Heart left ventricle (tissue), 16 donors: ENCODE results near the gene GPHA2. TPM values are rescaled to one million over a fixed set of nuclear protein-coding genes. Genes with fewer than 3 reads are reported as not detected.

Experiments
- ATAC-seq, 4 donors: fragments of 200-7000 bp; cut with Tn5 transposase; one replicate each; pipeline ENCODE4 v1.9.1; 2020 to 2022; ENCODE audit warnings: moderate library complexity in 4 of 4, mild to moderate bottlenecking in 3 of 4, moderate number of reproducible peaks in 1 of 4
- DNase-seq, 5 donors: peaks; one replicate each; pipeline ENCODE4 v3.0.0-alpha.2; 2020
- H3K27ac ChIP-seq, 12 donors: fragments of 200-600 bp; sonication (generic) in 4 of 12; one replicate each; pipeline versions ENCODE4 v1.5.0 to v1.8.0; 2016 to 2022; ENCODE audit warnings: mild to moderate bottlenecking in 2 of 12
- H3K27me3 ChIP-seq, 9 donors: fragments of 200-600 bp; sonication (generic) in 2 of 9; one replicate each; pipeline versions ENCODE4 v1.5.1 to v1.8.0; 2016 to 2022; ENCODE audit warnings: mild to moderate bottlenecking in 3 of 9
- H3K36me3 ChIP-seq, 9 donors: fragments of 200-600 bp; sonication (generic) in 2 of 9; one replicate each; pipeline versions ENCODE4 v1.5.0 to v1.8.0; 2018 to 2022; ENCODE audit warnings: mild to moderate bottlenecking in 2 of 9
- H3K4me1 ChIP-seq, 12 donors: fragments of 200-600 bp; sonication (generic) in 4 of 12; one replicate each; pipeline versions ENCODE4 v1.5.0 to v1.8.0; 2016 to 2022; ENCODE audit warnings: mild to moderate bottlenecking in 3 of 12
- H3K4me3 ChIP-seq, 12 donors: fragments of 200-600 bp; sonication (generic) in 4 of 12; one replicate each; pipeline versions ENCODE4 v1.5.0 to v1.8.0; 2017 to 2022; ENCODE audit warnings: mild to moderate bottlenecking in 9 of 12, moderate library complexity in 4 of 12
- H3K9me3 ChIP-seq, 12 donors: fragments of 200-600 bp; sonication (generic) in 4 of 12; one replicate each; pipeline versions ENCODE4 v1.5.0 to v1.8.0; 2016 to 2022; ENCODE audit warnings: mild to moderate bottlenecking in 1 of 12
- POLR2A ChIP-seq, 2 donors: fragments of 450-650 bp; IDR thresholded peaks; one replicate each; pipeline ENCODE4 v1.6.1; 2017; ENCODE audit warnings: antibody characterized with exemption in 2 of 2, mild to moderate bottlenecking in 2 of 2, moderate library complexity in 2 of 2
- WGBS, 4 donors: extraction: QIAGEN DNeasy Blood & Tissue Kit in 2 of 4; methylation state at CpG; one replicate each; pipeline versions ENCODE4 v1.1.5 to v1.1.7; 2013 to 2018; 5-methylcytosine and 5-hydroxymethylcytosine counted together
- intact Hi-C, 10 donors: fragments of 100-400 bp; cut with DNase I; formaldehyde crosslinking; loops; one replicate each; pipeline versions ENCODE4 v1.11.1 to v1.14.2; 2022
- polyA plus RNA-seq, 2 donors: library from polyadenylated mRNA; stranded (reverse); fragments of 200-250 nt; gene quantifications; one replicate each; pipeline ENCODE4 v1.2.3, GENCODE V29; 2013
- total RNA-seq, 9 donors: library from RNA; depleted of rRNA in 2 of 9; stranded (reverse); fragments of >200 nt in 2 of 9; fragmentation: NEBNext Ultra II Directional in 3 of 9; extraction: Animal tissue kit (Norgen Biotek cat#: 25700) in 3 of 9; gene quantifications; one replicate each; pipeline versions ENCODE4 v1.1.0 to v1.2.4, GENCODE V29; 2016 to 2023
- TF ChIP-seq, protein P1 (sequence below), 12 donors: fragments of 200-600 bp; sonication (generic) in 4 of 12; IDR thresholded peaks; one replicate each; pipeline versions ENCODE4 v1.5.0 to v1.8.0; 2018 to 2022; ENCODE audit warnings: antibody characterized with exemption in 12 of 12, mild to moderate bottlenecking in 5 of 12
- donor health status: ischemic (EF 13 %, LVEDD 7.1; RV severe dilation, severe dysfunction).
- donor health status: healthy with polysubstance abuse.
- donor health status: DM: no; HTN: yes; CAD: no.
- donor health status: DM: no; HTN: no; CAD: no.
- donor health status: ischemic (EF 25% LVEDD 6.9; RV normal size, moderate dysfunction).
- donor health status: ischemic (EF 25% LVEDD 5.7; RV mildly dilated, moderate dysfunction).
- donor health status: healthy.
- donor health status: DM: yes; HTN: yes; CAD: no.
- donor health status: ischemic (EF 35%, LVEDD 5.7; RV mildly dilated, moderate dysfunction).
- donor health status: nonischemic (EF 11% LVEDD 7.7; RV severe dilation, severe dysfunction).
- donor health status: DM: yes; HTN: yes; CAD: no.
- donor health status: PGD.
- donor health status: ischemic (EF 29% LVEDD 5.4; RV normal size, mild dysfunction).
- donor health status: nonischemic (EF 23%, LVEDD 6.1; RV moderate dilation, normal function).

The GPHA2 gene
- total and polyA plus RNA-seq, 11 donors, result 0.48 TPM; not detected in 10

DNA sequence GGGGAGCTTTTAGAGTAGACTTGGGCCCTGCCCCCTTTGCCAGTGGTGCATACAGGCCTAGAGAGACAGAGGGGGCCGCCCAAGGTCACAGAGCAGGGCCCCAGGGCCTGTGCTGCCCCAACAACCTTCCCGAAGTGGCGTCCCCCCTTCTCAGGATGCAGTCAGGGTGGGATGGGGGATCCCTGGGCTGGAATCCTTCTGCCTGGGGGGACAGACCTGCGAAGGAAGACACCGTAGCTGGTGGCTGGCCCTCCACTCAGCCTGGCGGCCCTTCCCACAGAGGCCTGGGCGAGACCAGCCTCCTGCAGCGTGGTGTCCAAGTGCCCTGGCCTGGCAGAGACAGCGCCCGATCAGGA is 42.9 kb downstream of the GPHA2 start:
- Histone ChIP-seq H3K4me1 (peaks cover 0 to 60% (median 18%) of the 10 kb centered on the region in 12 donors), H3K9me3 (no peaks in the 10 kb centered on the region), H3K27ac (peak overlapping the region in 10 of 12 donors; percentile 7 to 74 (median 50)), H3K27me3 (no peaks in the 10 kb centered on the region), H3K36me3 (peaks cover 0 to 31% (median 22%) of the 10 kb centered on the region in 9 donors), H3K4me3 (no peak overlapping the region)
- no peak for ATAC-seq
- WGBS, 4 donors, result 80 to 88% (median 84%) methylated on average over 2 to 10 of the region's 10 CpGs; no CpG with 5 or more reads in 1 of the 4 donors
- peak in 1 of 5 donors; percentile 22 for DNase-seq
- intact Hi-C loops, result loop anchor here in 2 of 10 donors (5.0 kb wide), 2 partner anchors 101 to 106 kb away; no protein-coding TSS in a partner anchor
- TF ChIP-seq, protein P1, sequence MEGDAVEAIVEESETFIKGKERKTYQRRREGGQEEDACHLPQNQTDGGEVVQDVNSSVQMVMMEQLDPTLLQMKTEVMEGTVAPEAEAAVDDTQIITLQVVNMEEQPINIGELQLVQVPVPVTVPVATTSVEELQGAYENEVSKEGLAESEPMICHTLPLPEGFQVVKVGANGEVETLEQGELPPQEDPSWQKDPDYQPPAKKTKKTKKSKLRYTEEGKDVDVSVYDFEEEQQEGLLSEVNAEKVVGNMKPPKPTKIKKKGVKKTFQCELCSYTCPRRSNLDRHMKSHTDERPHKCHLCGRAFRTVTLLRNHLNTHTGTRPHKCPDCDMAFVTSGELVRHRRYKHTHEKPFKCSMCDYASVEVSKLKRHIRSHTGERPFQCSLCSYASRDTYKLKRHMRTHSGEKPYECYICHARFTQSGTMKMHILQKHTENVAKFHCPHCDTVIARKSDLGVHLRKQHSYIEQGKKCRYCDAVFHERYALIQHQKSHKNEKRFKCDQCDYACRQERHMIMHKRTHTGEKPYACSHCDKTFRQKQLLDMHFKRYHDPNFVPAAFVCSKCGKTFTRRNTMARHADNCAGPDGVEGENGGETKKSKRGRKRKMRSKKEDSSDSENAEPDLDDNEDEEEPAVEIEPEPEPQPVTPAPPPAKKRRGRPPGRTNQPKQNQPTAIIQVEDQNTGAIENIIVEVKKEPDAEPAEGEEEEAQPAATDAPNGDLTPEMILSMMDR (IDR thresholded peaks at IDR 0.05), result no peak
- TF ChIP-seq POLR2A (IDR thresholded peaks at IDR 0.05), result peak in 1 of 2 donors; percentile 1

GRCh38 chr11:64892411-64892831 is 43.3 kb downstream of the GPHA2 start:
- peak in 1 of 4 donors; percentile 4 for ATAC-seq
- H3K9me3 ChIP-seq, result no peaks in the 10 kb centered on the region
- H3K4me3 ChIP-seq, result no peak overlapping the region
- 54 to 72% (median 62%) methylated on average over 11 of the region's 11 CpGs for WGBS, 4 donors
- H3K27me3 ChIP-seq, result no peaks in the 10 kb centered on the region
- intact Hi-C loops, result loop anchor here in 2 of 10 donors (5.0 kb wide), 2 partner anchors 100 to 105 kb away; no protein-coding TSS in a partner anchor
- peak in 1 of 2 donors; percentile 7 for TF ChIP-seq POLR2A (IDR thresholded peaks at IDR 0.05)
- TF ChIP-seq, protein P1 (IDR thresholded peaks at IDR 0.05), result no peak
- peaks cover 0 to 27% (median 18%) of the 10 kb centered on the region in 9 donors for H3K36me3 ChIP-seq
- DNase-seq, result peak in 2 of 5 donors; percentile 43 to 65
- H3K4me1 ChIP-seq, result peaks cover 0 to 63% (median 21%) of the 10 kb centered on the region in 12 donors
- peak overlapping the region in 10 of 12 donors; percentile 7 to 74 (median 50) for H3K27ac ChIP-seq

DNA sequence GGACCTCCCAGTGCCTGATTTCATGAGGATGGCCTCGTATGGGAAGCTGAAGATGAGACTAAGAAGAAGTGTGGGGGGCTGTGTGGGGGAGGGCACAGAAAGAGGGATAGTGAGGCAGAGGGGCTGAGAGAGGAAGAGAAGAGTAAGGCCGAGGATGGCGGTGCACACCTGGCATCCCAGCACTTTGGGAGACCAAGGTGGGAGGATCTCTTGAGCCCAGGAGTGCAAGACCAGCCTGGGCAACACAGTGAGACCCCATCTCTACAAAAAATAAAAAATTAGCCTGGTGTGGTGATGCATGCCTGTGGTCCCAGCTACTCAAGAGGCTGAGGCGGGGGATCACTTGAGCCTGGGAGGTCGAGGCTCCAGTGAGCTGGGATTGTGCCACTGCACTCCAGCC is 43.8 kb downstream of the GPHA2 start:
- peak overlapping the region in 9 of 12 donors; percentile 1 to 74 (median 54) for H3K27ac ChIP-seq
- peaks cover 0 to 65% (median 22%) of the 10 kb centered on the region in 12 donors for H3K4me1 ChIP-seq
- intact Hi-C loops, result loop anchor here in 2 of 10 donors (5.0 kb wide), 2 partner anchors 100 to 105 kb away; no protein-coding TSS in a partner anchor
- H3K27me3 ChIP-seq, result no peaks in the 10 kb centered on the region
- WGBS, 4 donors, result 79 to 85% (median 79%) methylated on average over 5 of the region's 5 CpGs
- TF ChIP-seq, protein P1 (IDR thresholded peaks at IDR 0.05), result no peak
- no peak for TF ChIP-seq POLR2A (IDR thresholded peaks at IDR 0.05)
- DNase-seq (no peak), ATAC-seq (no peak)
- no peak overlapping the region for H3K4me3 ChIP-seq
- peaks cover 0 to 22% (median 13%) of the 10 kb centered on the region in 9 donors for H3K36me3 ChIP-seq
- no peaks in the 10 kb centered on the region for H3K9me3 ChIP-seq

GRCh38 chr11:64891215-64891848 is 44.4 kb downstream of the GPHA2 start:
- 87 to 94% (median 91%) methylated on average over 11 to 25 of the region's 25 CpGs for WGBS, 4 donors
- H3K27ac ChIP-seq, result peak overlapping the region in 4 of 12 donors; percentile 56 to 74 (median 71)
- DNase-seq, result peak in 1 of 5 donors; percentile 19
- no peak overlapping the region for H3K4me3 ChIP-seq
- H3K27me3 ChIP-seq, result no peaks in the 10 kb centered on the region
- TF ChIP-seq, protein P1 (IDR thresholded peaks at IDR 0.05), result no peak
- TF ChIP-seq POLR2A (IDR thresholded peaks at IDR 0.05), result no peak
- intact Hi-C loops, result loop anchor here in 2 of 10 donors (5.0 kb wide), 2 partner anchors 99 to 104 kb away; no protein-coding TSS in a partner anchor
- H3K9me3 ChIP-seq, result no peaks in the 10 kb centered on the region
- no peak for ATAC-seq
- peaks cover 0 to 16% (median 8%) of the 10 kb centered on the region in 9 donors for H3K36me3 ChIP-seq
- peaks cover 0 to 65% (median 22%) of the 10 kb centered on the region in 12 donors for H3K4me1 ChIP-seq
